Hematopoietic multipotent progenitor cell treated with erythropoietin and hydrocortisone succinate and interleukin-3 and kit ligand, for 17 days (in vitro differentiated cells): Measurements from ENCODE around the gene RAD51B.

Source experiments
- DNase-seq: peaks from one replicate; pipeline ENCODE4 v3.0.0-alpha.2; 2015; ENCODE audit warnings: low spot score

Gene RAD51B

DNA sequence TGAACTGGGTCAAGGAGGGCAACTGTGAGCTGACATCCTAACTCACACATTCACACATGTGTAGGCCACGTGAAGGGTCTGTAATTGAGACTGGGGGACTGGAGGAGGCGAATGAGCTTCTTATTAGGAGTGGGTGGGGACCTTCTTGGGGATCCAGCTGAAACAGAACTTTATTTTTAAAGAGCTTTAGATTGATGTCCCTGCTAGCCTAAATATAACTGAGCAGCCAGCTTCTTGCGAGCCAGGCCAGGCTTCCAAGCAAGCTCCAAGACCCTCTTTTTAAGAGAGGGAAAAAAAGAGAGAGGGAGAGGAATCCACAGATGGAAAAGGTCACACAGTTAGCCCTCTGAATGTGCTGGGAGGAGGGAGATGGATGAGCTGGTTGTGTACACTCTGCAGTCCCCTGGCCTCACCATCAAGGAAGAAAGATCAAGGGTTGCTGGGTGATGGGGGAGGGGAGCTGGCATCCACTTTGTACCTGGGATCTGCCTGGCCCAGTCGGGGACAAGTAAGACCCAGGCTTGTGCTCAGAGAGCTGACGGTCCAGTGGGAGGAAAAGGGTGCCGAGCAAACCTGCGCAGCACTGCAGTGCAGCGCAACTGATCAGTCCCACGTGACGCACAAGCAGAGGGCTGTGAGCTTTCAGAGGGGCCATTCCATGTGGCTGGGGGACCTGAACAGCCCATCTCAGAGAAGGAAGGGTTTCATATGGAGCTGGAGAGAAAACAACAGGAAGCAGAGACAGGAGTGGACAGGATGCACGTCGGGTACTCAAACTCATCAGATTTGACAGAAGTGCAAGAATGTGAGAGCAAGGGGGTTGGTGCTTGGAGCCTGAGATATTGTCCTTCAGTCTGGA lies 818.8 kb downstream of the RAD51B start:
- no peak for DNase-seq

DNA sequence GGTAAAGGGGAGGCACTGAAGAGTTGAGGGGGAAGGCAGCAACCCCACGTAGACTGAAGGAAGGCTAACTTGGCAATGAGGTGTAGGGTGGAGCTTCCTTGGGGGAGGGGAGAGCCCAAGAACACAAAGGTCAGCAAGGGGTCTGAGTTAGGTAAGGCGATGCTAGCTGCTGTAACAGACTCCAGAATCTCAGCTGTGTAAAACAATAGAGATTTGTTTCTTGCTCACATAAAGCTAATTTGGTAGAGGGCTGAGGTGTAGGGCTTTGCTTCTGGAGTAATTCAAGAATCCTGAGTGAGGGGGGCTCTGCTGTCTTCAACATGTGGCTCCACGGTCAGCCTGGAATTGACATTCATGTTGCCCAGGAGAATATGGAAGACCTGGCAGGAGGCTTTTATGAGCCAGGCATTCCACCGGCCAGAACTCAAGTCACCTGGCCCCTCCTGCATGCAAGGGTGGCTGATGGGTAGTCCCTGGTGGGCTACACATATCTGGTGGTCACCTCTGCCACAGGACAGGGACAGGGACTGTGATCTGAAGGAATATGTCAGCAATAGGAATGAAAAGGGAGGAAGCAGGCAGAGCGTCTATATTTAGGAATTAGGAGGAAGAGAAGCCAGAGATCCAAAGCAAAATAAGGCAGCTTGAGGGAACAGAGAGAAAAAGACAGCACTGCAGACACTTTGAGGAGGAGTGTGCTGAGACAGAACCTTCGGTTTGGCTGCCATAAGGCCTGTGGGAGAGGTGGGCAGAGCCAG lies 819.6 kb downstream of the RAD51B start:
- DNase-seq, result no peak

DNA sequence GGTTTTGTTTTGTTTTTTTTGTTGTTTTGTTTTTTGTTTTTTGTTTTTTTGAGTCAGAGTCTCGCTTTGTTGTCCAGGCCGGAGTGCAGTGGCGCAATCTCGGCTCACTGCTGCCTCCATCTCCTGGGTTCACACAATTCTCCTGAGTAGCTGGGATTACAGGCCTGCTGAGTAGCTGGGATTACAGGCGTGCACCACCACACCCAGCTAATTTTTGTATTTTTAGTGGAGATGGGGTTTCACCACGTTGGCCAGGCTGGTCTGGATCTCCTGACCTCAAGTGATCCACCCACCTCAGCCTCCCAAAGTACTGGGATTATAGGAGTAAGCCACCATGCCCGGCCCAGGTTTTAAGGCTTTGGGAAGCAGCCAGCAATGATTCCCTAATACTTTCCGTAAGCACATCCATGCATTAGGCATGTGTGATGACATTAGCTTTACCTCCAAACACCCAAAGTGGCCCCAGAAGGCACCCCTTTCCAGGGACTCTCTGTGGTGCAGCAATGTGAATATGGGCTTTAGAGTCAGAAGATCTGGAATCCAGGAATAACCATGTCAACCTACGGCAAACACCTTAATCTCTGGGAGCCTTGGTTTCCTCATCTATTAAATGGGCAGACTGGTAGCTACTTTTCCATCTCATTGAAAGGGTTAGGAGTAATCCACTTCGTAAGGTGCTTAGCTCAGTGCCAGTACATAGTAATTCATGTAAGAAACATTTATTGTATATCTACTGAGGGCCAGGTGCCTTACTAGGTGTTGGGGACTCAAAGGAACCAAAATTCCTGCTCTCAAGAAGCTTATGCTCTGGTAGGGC lies 820.4 kb downstream of the RAD51B start:
- no peak for DNase-seq

DNA sequence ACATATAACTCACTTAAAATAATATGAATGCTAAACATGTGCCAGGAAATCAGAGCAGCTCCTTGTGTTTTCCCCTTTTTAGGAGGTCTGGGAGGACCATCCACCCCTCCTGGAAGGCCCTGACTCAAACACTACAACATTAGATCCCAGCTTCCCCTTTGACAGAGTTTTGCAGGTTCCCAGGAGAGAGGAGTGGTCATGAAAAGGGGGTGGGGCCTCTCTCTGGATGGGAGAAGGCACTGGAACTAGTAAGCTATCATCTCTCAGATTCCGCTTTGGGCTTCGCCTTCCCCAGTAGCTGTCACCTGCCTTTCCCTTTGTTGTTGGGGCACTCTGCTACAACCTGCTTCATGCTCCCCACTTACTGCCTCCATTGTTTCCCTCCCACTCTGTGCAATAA lies 824.1 kb downstream of the RAD51B start:
- DNase-seq, result no peak

DNA sequence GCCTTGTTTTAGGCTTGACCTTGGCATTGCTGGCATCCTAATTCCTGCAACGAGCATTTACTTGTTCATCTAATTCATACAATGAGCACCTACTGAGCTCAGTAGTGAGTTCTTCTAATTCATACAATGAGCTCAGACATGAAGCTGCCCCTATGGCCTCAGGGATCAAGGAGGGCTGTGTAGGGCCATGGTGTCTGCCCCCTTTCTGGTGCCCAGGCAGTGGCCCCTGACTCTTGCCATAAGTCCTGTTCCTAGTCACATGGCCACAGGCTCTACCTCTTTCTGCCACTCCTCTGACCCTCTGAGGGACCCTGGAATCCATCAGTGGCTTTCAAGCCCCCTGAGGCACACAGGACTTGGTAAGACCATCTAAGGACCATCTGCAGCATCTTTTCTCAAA lies 824.5 kb downstream of the RAD51B start:
- DNase-seq, result no peak

DNA sequence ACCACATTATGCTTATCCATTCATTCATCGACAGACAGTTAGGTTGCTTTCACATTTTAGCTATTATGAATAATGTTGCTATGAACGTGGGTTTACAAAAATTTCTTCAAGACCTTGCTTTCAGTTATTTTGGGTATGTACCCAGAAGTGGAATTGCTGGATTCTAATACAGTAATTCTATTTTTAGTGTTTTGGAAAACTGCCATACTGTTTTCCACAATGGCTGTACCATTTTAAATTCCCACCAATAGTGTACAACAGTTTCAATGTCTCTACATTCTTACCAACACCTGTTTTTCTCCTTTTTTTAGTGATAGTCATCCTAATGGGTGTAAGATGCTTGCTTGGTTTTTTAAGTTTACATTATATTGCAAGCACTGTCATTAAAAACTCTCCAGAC lies 825.8 kb downstream of the RAD51B start:
- no peak for DNase-seq

DNA sequence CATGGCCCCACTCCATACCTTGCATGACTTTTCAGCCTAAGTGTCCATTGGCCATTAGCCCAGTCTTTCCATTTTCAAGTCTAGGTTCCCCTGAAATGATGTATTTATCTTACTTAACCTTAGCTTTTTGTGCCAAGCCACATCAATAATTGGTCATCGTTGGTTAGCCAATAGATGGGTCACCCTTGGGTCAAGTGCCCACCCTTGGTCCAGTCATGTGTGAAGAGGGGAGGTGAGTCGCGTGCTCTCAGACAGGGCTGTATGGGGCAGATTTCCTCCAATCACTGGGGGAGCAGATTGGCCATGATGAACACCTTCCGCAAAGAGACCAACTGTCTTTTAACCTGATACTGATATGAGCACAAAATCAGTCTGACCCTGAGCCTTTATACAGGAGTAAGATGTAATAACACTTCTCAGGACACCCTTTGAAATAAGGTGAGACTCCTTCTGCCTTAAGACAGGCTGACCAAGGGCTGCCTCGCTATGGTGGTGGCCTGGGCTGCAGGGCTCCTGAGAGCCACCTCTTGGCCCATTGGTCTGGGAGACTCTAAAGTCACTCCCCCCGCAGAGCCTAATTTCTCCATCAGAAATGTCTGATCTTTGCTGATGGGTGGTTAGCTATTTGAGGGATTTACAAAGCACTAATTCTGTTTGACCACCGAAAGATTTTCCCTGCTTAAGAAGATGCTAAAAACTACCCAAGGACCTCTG lies 830.1 kb downstream of the RAD51B start:
- DNase-seq, result no peak

DNA sequence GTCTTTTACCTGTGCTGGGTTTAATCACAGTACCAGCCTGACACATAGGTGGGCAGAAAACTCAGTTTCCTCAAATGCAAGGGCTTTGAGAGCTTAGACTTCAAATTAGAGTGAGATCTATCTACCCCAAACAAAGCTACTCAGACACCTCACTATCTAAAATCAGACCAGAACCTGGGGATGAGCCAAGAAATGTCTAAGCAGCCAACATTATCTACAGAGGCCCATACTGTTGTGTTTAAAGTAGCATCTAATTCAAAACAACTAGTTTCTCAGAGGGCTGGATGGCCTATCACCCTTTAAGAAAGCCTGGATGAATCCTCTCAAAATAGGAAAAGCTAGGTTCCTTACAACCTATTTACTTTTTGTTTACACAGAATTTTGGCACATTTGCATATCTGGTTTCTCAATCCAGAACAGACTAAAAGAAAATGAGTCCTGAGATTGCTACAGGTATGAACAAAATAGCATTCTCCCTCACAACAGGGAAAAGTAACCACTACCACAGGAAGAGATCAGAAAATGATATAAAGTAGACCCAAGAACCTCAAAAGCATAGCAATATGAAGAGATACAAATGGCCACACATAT lies 830.9 kb downstream of the RAD51B start:
- no peak for DNase-seq

DNA sequence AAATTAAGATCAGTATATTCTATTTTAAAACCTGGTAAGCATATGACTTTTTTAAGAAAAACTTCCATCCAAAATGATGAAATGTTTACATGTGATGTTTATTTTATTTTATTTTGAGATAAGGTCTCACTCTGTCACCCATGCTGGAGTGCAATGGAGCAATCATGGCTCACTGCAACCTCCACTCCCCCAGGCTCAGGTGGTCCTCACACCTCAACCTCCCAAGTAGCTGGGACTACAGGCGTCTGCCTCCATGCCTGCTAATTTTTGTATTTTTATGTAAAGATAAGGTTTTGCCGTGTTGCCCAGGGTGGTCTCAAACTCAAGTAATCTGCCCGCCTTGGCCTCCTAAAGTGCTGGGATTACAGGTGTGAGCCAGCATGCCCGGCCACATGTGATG lies 831.5 kb downstream of the RAD51B start:
- no peak for DNase-seq

DNA sequence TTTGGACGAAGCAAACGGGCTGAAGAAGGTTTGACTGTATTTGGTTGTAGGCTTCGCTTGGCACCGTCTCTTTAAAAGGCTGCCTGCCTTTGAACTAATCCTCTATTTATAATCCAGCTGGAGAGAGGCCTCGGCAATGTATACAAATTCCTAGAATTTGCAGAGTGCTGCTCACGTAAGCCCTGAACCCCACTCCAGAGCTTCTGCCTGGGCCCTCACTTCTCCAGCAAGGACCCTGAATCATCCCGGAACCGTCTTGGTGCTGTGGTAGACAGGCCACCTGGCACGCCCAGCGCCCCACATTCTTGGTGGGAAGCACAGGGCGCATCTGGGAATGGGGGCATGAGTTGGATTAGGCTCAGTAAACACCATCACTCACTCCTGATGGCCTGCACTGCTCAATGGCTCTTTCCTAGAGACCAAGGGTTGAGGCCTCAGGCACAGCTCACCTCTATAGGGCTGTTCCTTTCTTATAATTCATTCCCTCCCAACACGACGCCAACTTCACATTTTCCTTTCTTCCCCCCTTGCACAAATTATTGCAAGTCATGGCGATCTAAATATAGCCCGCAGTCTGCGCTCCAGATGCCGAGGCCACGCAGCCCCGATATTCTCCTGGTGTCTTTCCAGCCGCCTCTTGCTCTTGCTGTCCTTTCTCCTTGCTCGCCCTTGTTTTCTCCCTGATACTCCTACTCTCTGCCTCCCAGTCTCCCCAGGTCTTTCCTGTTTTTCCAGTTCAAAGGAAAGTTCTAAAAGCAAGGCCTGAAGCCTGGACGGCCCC lies 832.3 kb downstream of the RAD51B start:
- DNase-seq, result no peak

DNA sequence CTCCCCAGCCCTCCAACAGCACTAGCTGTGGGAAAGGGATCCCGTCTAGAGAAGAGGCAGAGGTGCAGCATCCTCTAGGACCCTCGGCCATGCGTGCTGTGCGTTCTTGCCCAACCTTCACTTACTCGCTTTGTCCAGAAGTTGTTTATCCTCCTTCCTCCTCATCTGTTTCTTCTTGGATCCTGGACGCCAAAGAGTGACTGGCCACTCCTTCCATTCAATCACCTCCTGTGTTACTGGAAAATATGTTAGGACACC lies 832.8 kb downstream of the RAD51B start:
- DNase-seq, result no peak

DNA sequence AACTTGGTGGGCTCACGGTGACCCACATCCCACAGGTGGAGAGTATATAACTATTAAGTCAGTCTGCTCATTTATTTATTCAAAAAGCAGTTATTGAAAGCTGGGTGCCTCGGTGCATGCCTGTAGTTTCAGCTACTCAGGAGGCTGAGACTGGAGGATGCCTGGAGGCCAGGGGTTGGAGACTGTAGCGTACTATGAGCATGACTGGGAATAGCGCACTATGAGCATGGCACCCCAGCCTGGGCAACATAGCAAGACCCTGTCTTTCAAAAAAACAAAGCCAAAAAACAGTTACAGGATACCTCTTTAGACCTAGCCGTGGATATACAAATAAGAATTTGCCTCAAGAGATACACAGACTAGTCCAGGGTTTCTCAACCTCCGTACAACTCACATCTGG lies 833.5 kb downstream of the RAD51B start:
- no peak for DNase-seq

DNA sequence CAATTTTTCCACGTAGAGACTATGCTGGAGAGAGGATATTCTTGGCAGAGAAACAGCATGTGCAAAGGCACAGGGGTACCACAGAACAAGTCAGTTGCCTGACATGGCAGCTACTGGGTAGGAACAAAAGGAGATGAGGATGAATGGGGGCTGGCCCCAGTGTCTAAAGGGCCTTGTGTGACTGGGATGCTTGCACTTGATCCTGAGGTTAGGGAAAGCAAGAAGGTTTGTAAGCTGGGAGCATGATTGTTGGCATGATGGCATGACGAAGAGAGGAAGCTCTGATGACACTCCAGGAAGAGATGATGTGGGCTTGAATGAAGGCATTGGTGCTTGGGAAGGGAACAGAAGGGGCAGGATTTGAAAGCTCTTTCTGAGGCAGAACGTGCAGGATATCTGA lies 834.2 kb downstream of the RAD51B start:
- DNase-seq, result no peak

DNA sequence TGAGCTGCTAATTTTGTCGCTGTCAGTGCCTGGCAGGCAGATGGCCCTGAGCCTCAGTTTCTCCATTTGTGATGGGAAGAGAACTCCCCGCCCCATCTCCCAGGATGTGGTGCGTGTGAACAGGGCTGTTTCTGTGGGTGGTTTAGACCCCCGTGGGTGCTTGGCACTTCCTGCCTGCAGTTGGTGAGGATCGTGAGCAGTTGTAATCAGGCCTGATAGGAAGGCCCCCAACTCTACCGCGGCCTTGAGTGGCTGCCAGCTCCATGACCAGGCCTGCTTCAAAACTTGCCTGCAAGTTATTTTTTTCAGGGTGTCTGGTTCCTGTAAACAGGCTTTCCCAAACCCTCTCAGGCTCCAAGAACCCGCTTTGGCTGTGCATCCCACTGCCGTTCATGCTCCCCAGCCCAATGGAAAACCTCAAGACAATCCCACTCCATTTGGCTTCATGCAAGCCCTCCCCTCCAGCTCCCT lies 834.9 kb downstream of the RAD51B start:
- no peak for DNase-seq

DNA sequence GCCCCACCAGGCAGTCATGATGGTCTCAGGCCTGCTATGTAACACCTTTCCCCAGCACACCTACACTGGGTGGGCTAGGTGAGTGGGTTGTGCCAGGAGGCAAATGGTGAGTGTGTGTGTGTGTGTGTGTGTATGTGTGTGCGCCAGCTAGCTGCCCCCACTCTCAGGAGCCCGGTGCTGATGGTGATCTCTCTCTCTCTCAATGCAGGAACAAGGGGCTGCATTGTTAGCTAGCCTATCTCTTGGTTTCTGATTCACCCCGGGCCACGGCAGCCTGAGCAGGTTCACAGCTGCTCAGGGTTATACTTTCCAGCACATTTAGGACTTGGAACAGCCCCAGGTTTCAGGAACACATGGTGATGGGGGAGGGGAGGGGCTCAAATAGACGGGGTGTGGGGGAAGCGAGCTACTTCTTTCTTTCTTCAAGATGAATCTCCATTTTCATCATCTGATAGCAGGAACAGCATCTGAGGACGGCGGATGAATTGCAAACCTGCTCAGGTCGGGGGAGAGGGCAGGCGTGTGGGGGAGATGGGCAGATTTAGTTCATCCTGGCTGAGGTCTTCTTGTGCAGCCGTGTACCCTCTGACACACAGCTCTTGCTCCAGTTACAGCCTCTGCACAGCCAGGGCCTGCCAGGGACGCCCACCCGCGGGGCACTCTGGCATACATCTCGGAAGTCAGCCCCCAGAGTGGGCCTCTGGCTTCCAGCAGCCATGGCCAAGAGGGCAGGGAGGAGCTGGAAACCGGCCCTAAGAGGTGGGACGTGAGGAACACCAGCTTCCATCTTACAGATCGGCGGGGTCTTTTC lies 835.6 kb downstream of the RAD51B start:
- DNase-seq, result no peak

DNA sequence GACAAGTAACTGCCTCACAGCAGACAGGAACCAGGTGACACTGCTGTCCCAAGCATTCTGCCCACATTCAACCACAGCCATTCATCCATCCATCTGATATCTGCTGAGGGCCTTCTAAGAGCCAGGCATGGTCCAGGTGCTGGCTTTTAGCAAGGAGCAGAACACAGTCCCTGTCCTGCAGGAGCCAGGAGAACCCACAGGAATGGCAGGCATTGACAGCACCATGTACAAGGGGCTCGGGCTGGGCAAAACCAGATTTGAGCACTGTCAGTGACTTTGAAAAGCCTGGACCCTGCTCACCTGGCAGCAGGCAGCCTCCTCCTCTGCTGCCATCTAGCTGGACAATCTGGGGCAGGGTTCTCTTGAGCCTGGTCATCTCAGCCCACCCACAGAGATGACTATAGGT lies 836.3 kb downstream of the RAD51B start:
- DNase-seq, result no peak

DNA sequence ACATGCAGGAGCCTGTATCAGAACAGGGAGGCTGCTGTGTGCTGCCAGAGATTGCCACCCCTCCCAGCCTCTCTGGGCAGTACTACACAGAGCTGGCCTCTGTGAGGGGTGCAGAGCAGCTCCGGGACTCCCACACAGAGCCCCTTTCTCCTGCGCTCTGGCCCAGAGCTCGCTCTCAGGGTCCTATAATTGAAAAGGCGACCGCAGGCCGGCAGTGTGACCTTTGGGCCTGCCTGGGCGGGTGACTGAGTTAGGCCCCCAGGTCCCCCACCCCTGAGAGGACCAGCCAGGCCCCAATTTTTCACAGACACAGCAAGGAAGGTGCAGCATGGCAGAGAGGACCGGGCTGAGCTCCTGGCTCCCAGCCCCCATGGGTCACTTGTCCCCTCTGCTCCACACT lies 836.9 kb downstream of the RAD51B start:
- DNase-seq, result no peak

DNA sequence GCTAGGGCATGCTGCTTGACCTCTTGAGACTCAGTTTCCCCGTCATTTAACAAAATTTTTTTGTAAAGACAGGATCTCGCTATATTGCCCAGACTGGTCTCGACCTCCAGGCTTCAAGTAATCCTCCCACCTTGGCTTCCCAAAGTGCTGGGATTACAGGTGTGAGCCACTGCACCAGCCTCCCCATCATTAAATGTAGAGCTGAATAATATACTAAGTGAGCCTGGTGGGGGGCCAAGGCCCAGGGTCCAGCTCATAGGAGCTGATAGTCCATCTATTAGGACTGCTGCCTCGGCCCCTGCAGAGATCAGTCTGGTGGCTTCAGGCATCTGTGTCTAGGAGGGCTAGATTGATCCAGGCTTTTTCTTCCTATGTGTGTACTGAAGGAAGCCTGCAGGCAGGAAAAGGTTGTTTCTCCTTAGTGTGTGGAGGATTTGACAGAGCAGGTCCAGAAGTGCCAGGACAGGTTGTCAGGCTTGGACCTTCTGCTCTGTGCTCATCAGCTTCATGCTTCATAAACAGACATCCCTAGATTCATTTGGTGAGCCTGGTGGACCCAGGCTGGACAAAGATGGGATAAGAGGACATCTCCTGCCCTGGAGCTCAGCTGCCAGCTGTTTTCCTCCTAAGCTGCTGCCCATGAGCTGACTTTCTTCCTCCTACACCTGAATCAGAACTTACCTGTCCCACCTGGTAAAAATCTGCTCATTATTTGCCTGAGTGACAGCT lies 837.9 kb downstream of the RAD51B start:
- DNase-seq, result no peak

DNA sequence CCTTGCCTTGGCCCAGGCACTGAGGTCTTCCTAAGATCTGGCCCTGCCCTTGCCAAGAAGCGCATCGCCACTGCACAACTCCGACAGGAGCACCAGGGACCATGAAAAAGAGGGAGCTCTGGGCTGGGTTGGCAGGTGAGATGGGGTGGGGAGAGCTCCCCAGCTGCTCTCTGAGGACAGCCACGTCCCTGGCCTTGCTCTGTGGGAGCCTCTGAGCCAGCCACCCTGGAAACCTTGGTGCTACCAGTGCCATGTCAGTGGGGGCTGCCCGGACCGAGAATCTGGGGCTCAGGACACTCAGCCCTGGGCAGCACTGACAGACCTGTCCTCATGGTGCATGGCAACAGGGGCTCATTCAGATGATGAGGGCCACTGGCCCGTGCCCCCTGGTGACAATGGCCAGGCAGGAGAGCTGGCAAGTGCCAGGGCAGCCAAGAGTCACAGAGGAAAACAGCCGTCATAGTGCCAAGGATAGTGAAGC lies 838.5 kb downstream of the RAD51B start:
- DNase-seq, result no peak
